ENCODE results near the gene ACAD8.

Gene ACAD8

DNA sequence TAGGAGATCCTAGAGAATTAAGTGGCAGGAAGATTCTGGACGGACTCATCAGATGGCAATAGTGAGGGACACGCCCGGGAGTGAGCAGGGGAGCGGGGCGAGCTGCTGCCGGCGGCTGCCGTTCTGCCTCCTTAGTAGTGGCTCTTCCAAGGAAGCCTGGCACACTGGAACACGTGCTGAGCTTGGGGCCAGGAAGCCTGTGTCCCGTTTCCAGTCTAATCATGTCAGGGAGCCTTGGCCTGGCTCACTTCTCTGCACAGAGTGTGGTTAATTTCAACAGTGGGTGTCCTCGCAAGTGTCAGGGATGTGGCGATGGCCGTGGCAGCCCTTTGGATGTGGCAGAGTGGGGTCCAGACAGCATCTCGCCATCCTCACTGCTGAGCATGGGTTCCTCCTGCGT lies 39.3 kb downstream of the ACAD8 start:
- no peak for TF ChIP-seq CTCF (IDR thresholded peaks at IDR 0.05; ENCODE audit: low read depth, low read length)
- H3K4me3 ChIP-seq (ENCODE audit: low read depth, low read length), result no peak overlapping the region

DNA sequence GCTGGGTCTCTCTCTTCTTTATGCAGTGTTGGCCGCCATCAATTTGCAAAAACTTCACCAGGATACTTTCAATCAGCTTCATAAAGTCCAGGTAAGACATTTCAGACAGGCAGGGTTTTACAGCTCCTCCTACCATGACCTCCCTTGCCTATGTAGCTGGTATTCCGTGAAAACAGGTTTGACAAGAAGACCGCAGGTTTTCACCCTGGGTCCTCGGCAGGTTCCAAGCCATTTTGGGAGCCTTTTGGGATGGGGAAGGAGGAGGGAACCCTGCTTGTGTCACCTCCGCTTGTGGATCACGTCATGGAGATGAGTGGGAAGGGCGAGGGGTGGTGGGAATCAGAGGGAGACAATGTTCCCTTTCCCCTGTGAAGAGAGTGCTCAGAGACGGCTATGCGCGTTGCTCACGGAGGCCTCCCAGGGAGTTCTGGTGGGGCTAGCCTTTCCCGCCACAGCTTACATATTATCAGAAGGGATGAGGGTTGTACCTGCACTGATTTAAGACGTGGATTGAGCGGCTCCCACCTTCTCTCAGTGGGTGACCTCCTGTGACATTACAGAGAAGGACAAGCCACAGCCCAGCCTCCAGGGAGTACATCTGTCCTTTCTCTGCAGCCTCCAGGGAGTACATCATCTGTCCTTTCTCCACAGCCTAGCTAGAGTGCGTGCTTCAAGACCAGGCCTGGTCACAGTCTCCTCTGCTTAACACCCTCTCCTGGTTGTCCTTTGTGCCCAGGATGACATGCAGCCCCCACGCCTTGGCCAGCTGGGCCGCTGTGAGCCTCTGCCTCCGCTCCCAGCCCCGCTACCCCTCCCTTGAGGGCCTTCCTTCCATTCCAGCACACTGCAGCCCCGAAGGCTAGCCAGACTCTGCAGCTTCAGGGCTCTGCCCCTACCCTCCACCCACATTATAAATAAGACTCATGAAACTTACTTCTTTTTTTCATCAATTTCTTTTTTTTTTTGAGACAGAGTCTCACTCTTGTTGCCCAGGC lies 40.0 kb downstream of the ACAD8 start:
- TF ChIP-seq CTCF (IDR thresholded peaks at IDR 0.05; ENCODE audit: low read depth, low read length), result no peak
- H3K4me3 ChIP-seq (ENCODE audit: low read depth, low read length), result no peak overlapping the region

DNA sequence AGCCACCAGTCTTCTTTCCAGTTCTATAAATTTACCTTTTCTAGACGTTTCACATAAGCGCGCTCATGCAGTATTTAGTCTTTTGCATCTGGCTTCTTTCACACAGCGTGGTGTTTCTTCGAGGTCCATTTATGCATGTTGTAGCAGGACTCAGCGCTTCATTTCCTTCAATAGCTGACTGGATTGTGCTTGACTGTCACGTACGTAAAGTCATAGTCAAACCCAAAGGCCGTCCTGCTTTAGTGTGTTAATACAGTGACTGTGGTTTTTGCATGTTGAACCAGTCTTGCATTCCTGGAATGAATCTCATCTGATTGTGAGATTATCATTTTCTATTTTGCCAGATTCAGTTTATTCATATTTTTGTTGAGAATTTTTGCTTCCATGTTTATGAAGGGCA lies 41.3 kb downstream of the ACAD8 start:
- no peak for TF ChIP-seq CTCF (IDR thresholded peaks at IDR 0.05; ENCODE audit: low read depth, low read length)
- no peak overlapping the region for H3K4me3 ChIP-seq (ENCODE audit: low read depth, low read length)

DNA sequence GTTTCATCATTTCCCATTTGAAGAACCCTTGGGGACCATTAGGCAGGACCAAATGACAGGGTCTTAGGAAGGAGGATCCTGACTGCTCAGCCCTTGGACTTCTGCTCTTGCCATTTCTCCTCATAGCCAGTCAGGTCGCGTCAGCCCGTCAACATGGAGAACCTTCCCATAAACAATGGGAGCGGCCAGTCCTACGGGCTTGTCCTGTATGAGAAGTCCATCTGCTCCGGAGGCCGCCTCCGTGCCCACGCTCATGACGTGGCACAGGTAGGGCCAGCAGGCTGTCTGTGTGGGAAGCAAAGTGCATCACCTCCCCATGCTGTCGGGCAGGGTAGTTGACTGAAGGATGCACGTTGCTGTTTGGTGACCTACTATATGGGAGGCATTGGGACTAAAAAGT lies 58.9 kb downstream of the ACAD8 start:
- no peak overlapping the region for H3K4me3 ChIP-seq (ENCODE audit: low read depth, low read length)
- TF ChIP-seq CTCF (IDR thresholded peaks at IDR 0.05; ENCODE audit: low read depth, low read length), result no peak

DNA sequence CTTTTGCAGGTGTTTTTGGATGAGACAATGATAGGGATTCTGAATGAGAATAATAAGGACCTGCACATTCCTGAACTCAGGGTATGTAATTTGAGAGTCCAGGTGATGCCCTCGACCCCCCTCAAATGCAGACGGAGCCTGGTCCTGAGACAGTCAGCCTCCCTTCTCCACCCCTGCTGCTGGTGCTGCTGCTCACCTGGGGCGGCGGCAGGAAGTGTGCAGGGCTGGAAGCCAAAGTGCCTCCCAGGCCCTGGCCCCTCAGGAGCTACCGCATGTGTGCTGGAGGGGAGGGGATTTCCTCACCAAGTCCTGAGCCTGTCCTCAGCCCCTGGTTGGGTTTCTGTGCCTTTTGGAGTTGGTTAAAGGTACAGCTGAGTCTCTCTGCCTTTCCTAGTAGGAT lies 59.4 kb downstream of the ACAD8 start:
- TF ChIP-seq CTCF (IDR thresholded peaks at IDR 0.05; ENCODE audit: low read depth, low read length), result no peak
- no peak overlapping the region for H3K4me3 ChIP-seq (ENCODE audit: low read depth, low read length)

DNA sequence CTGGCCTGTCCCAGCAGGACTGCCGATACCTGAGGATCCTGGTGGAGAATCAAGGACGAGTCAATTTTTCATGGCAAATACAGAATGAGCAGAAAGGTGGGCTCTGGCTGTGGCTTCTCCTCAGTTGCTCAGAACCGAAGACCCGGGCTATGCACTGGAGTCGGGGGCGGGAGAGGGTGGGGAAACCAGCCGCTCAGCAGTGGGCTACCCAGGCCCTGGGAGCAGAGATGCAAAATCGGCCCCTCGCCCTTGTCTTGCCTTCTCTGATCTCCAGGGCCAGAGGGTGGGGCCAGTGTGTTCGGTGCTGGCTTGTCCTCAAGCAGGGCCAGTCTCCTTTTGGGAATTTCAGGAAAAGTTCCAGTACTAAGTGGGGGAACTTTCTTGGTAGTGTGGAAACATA lies 60.0 kb downstream of the ACAD8 start:
- H3K4me3 ChIP-seq (ENCODE audit: low read depth, low read length), result no peak overlapping the region
- no peak for TF ChIP-seq CTCF (IDR thresholded peaks at IDR 0.05; ENCODE audit: low read depth, low read length)

DNA sequence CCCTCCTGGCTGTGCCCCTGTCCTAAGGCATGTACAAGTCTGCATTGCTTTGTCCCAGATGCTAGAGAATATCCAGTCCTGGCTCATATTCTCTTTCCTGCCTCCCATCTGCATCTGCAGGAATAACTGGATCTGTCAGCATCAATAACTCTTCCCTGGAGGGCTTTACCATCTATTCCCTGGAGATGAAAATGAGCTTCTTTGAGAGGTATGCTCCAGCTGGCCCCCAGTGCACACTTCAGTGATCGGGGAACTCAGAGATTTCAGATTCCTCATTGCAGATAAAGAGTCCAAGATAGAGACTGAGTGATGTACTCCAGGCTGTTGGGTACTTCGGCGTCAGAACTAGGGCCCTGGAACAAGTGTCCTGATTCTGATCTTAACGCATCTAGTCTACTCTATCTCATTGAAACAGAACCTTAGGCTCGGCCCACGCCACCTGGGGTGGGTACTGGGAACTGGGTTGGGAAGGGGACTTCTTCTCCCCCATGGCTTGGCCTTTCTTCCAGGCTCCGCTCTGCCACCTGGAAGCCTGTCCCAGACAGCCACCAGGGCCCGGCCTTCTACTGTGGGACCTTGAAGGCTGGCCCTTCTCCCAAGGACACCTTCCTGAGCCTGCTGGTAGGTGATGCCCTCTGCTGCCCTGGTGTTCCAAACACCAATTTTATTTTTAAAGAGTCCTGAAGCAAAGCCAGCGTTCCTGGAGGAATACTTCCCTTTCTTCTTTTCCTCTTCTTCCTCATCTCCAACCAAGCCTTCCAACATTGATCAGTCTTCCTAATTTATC lies 60.6 kb downstream of the ACAD8 start:
- TF ChIP-seq CTCF (IDR thresholded peaks at IDR 0.05; ENCODE audit: low read depth, low read length), result no peak
- no peak overlapping the region for H3K4me3 ChIP-seq (ENCODE audit: low read depth, low read length)
